Measurements from ENCODE around the gene MAP1LC3B2. TPM values are rescaled to one million over a fixed set of nuclear protein-coding genes. Genes with fewer than 3 reads are reported as not detected.

The MAP1LC3B2 gene
- total RNA-seq, 1 experiment from 2014 or later, result 1.9 TPM

GRCh38 chr12:116619246-116619645 is 60.1 kb downstream of the MAP1LC3B2 start:
- CTCF ChIA-PET, result interaction anchor here (0.6 kb wide), 1 partner anchor 74 kb away, joined by 3 read pairs; no protein-coding TSS in a partner anchor
- intact Hi-C loops (cut with micrococcal nuclease; ENCODE audit: unreplicated experiment) (no loop called here), in situ Hi-C loops (cut with HindIII; ENCODE audit: low pct_unique_long_range_greater_than_20kb, low sequenced_read_pairs) (no loop called here)
- ATAC-seq (no peak), DNase-seq (ENCODE audit: low read depth, low spot score) (no peak)
- Histone ChIP-seq H3K36me3 (ENCODE audit: control insufficient read depth, insufficient read depth, low read length) (no peaks in the 10 kb centered on the region), H3K27me3 (ENCODE audit: control insufficient read depth, insufficient read depth, low read length) (no peaks in the 10 kb centered on the region), H3K4me3 (ENCODE audit: low read depth in 2 of 2, low read length in 2 of 2) (no peak overlapping the region), H3K4me1 (ENCODE audit: control insufficient read depth, insufficient read depth, low read length) (peaks cover 13% of the 10 kb centered on the region), H3K27ac (ENCODE audit: low read length) (peak overlapping the region; percentile 23; the same call in 1 of the 2 replicates), H3K9me3 (ENCODE audit: control insufficient read depth, insufficient read depth, low read depth, low read length) (no peaks in the 10 kb centered on the region)
- TF ChIP-seq POLR2AphosphoS5 (IDR thresholded peaks at IDR 0.05; ENCODE audit: low read depth, low read length), result no peak
- no peak for TF ChIP-seq SIN3A (IDR thresholded peaks at IDR 0.05; ENCODE audit: borderline replicate concordance, insufficient read depth, low read depth, low read length)
- no peak for TF ChIP-seq REST (IDR thresholded peaks at IDR 0.05; ENCODE audit: insufficient read depth in 1 of 2, low read depth in 2 of 2, low read length in 1 of 2)
- no peak for TF ChIP-seq CTCF (IDR thresholded peaks at IDR 0.05)
- TF ChIP-seq TCF7L2 (IDR thresholded peaks at IDR 0.05; ENCODE audit: low read depth, low read length), result no peak
- POLR2A ChIA-PET, result no interaction called here
- BruUV-seq (replicated peaks), result no TSS peak

DNA sequence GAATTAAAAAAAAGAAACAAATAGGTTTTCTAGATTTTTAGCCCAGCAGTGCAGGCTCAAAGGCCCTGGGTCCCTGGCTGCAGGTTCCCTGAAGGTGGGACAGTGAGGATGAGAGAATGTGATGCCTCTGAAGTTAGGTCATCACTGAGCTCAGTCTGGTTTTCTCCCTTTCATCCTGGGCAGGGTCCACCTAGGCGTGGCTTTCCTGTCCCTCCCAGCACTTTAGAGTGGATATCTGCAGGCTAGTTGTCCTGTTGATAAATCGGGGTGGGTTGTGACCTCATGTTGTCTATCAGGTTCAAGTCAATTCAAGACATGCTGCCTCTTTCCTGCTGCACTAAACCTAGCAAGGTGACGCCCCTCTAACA is 60.9 kb downstream of the MAP1LC3B2 start:
- DNase-seq (ENCODE audit: low read depth, low spot score), result no peak
- Histone ChIP-seq H3K4me3 (ENCODE audit: low read depth in 2 of 2, low read length in 2 of 2) (no peak overlapping the region), H3K9me3 (ENCODE audit: control insufficient read depth, insufficient read depth, low read depth, low read length) (no peaks in the 10 kb centered on the region), H3K36me3 (ENCODE audit: control insufficient read depth, insufficient read depth, low read length) (no peaks in the 10 kb centered on the region), H3K4me1 (ENCODE audit: control insufficient read depth, insufficient read depth, low read length) (peaks cover 10% of the 10 kb centered on the region), H3K27ac (ENCODE audit: low read length) (no peak overlapping the region), H3K27me3 (ENCODE audit: control insufficient read depth, insufficient read depth, low read length) (no peaks in the 10 kb centered on the region)
- in situ Hi-C loops (cut with HindIII; ENCODE audit: low pct_unique_long_range_greater_than_20kb, low sequenced_read_pairs) (no loop called here), intact Hi-C loops (cut with micrococcal nuclease; ENCODE audit: unreplicated experiment) (loop anchor here (5.0 kb wide), 1 partner anchor 77 kb away; no protein-coding TSS in a partner anchor)
- ChIA-PET CTCF (no interaction called here), POLR2A (interaction anchor here (0.6 kb wide), 1 partner anchor 104 kb away, joined by 13 read pairs; no protein-coding TSS in a partner anchor)
- BruUV-seq (replicated peaks), result no TSS peak
- ATAC-seq, result no peak
- TF ChIP-seq CTCF (IDR thresholded peaks at IDR 0.05) (no peak), TCF7L2 (IDR thresholded peaks at IDR 0.05; ENCODE audit: low read depth, low read length) (no peak), REST (IDR thresholded peaks at IDR 0.05; ENCODE audit: insufficient read depth in 1 of 2, low read depth in 2 of 2, low read length in 1 of 2) (no peak), POLR2AphosphoS5 (IDR thresholded peaks at IDR 0.05; ENCODE audit: low read depth, low read length) (no peak), SIN3A (IDR thresholded peaks at IDR 0.05; ENCODE audit: borderline replicate concordance, insufficient read depth, low read depth, low read length) (no peak)
